Suprapubic skin (tissue), 4 donors: Measurements from ENCODE around the gene TBC1D2B. TPM values are rescaled to one million over a fixed set of nuclear protein-coding genes. Genes with fewer than 3 reads are reported as not detected.

ENCODE experiments used
- DNase-seq, 2 donors: peaks; one replicate each; pipeline ENCODE4 v3.0.0-alpha.2; 2019; ENCODE audit warnings: low spot score in 2 of 2
- H3K27ac ChIP-seq: fragments of 200-600 bp; sonication (generic); one replicate; pipeline ENCODE4 v1.5.1; 2019
- H3K27me3 ChIP-seq: fragments of 200-600 bp; sonication (generic); one replicate; pipeline ENCODE4 v1.5.1; 2019
- H3K36me3 ChIP-seq: fragments of 200-600 bp; sonication (generic); one replicate; pipeline ENCODE4 v1.5.1; 2019
- H3K4me1 ChIP-seq: fragments of 200-600 bp; sonication (generic); one replicate; pipeline ENCODE4 v1.5.1; 2019
- H3K4me3 ChIP-seq: fragments of 200-600 bp; sonication (generic); one replicate; pipeline ENCODE4 v1.5.1; 2019; ENCODE audit warnings: mild to moderate bottlenecking
- H3K9me3 ChIP-seq: fragments of 200-600 bp; sonication (generic); one replicate; pipeline ENCODE4 v1.5.1; 2019
- EP300 ChIP-seq: sonication (generic); formaldehyde crosslinking; IDR thresholded peaks from one replicate; pipeline ENCODE4 v1.6.1; 2017; ENCODE audit warnings: antibody characterized with exemption
- POLR2A ChIP-seq, 2 donors: fragments of 450-650 bp; IDR thresholded peaks; one replicate each; pipeline ENCODE4 v1.6.1; 2017; ENCODE audit warnings: antibody characterized with exemption in 2 of 2, mild to moderate bottlenecking in 2 of 2, moderate library complexity in 2 of 2
- POLR2AphosphoS5 ChIP-seq, 3 donors: sonication (generic); formaldehyde crosslinking; IDR thresholded peaks; one replicate each; pipeline ENCODE4 v1.6.1; 2017; ENCODE audit warnings: antibody characterized with exemption in 3 of 3
- WGBS: methylation state at CpG from one replicate; pipeline ENCODE4 v1.1.5; 2018; 5-methylcytosine and 5-hydroxymethylcytosine counted together
- total RNA-seq, 4 donors: library from RNA; depleted of rRNA; stranded (reverse); fragments of >200 nt; gene quantifications; one replicate each; pipeline ENCODE4 v1.1.0, GENCODE V29; 2016
- TF ChIP-seq, protein P1 (sequence below), 2 donors: fragments of 200-600 bp in 1 of 2; fragments of 450-650 bp in 1 of 2; sonication (generic) in 1 of 2; IDR thresholded peaks; one replicate each; pipeline ENCODE4 v1.5.1; 2016 to 2019; ENCODE audit warnings: antibody characterized with exemption in 2 of 2, mild to moderate bottlenecking in 1 of 2, moderate library complexity in 1 of 2

The TBC1D2B gene
- total RNA-seq, 4 donors from 2014 or later: 27.9 to 126 (median 41.5) TPM

DNA sequence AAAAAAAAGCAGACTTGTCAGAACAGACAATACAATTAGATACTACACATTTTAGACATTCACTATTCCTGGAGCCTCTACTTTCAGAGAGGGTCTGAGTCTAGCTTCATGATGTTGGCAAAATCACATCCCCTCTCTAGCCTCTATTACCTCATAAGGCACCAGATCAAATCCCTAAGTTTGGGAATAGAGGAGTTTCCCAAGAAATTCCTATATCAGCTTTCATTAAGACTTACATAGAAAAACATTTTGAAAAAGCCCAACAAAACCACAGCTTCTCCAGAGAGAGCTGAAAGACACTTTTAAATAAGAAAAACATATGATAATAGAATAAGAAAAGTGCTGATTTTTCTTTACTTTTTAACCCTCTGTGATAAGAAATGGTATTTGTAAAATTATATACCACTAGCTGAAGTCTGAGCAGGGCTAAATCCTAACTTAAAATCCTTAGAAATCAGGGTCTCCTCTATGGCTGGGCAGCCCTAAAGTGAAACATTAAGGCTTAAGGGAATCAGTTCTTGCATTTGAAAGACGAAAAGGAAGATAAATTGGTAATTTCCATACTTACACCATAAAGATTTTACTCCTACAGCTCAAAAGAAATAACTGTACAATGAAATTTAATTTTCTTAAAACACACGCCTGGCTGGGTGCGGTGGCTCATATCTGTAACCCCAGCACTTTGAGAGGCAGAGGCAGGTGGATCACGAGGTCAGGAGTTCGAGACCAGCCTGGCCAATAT lies 4.3 kb downstream of the TBC1D2B start:
- Histone ChIP-seq H3K4me1 (peaks cover 90% of the 10 kb centered on the region), H3K9me3 (no peaks in the 10 kb centered on the region), H3K4me3 (no peak overlapping the region), H3K27me3 (no peaks in the 10 kb centered on the region), H3K27ac (peak overlapping the region; percentile 62), H3K36me3 (no peaks in the 10 kb centered on the region)
- TF ChIP-seq, protein P1, sequence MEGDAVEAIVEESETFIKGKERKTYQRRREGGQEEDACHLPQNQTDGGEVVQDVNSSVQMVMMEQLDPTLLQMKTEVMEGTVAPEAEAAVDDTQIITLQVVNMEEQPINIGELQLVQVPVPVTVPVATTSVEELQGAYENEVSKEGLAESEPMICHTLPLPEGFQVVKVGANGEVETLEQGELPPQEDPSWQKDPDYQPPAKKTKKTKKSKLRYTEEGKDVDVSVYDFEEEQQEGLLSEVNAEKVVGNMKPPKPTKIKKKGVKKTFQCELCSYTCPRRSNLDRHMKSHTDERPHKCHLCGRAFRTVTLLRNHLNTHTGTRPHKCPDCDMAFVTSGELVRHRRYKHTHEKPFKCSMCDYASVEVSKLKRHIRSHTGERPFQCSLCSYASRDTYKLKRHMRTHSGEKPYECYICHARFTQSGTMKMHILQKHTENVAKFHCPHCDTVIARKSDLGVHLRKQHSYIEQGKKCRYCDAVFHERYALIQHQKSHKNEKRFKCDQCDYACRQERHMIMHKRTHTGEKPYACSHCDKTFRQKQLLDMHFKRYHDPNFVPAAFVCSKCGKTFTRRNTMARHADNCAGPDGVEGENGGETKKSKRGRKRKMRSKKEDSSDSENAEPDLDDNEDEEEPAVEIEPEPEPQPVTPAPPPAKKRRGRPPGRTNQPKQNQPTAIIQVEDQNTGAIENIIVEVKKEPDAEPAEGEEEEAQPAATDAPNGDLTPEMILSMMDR (IDR thresholded peaks at IDR 0.05): no peak
- TF ChIP-seq POLR2AphosphoS5 (IDR thresholded peaks at IDR 0.05): no peak
- no peak for TF ChIP-seq POLR2A (IDR thresholded peaks at IDR 0.05)
- no peak for TF ChIP-seq EP300
- 74% methylated on average over 5 of the region's 5 CpGs for WGBS
- no peak for DNase-seq

DNA sequence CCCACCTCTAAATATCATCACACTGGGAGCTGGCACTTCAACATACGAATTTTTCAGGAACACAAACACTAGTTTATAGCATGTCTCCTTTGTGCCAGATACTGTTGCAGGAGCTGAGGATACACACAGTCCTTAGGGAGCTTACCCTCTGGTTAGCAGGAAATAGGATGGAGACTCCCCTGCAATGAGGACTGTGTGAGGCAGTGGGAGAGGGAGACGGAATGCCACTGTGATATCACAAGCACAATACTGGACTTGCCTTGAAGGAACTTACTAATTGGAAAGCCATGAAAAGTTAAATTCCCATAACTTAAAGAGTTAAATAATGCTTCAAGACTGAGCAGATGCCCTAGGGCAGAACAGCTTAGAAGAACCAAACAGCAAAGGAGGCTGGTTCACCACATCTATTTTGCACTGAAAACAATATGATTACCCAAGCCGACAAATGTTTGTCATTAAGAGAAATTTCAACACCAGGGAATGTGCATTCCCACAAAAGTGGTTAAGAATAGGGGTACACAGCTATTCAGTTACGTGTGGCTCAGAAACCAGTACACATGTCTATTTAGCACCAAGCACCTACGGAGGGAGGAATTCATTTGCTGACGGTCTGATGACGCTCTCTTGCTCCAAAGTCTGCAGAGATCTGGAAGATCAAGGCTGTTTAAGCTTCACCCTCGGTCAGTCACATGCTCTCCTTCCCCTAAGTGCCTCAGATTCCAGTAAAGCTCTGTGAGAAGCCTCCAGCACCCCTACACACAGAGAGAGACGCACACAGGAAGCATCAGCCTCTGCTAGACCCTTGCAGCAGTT lies 5.2 kb downstream of the TBC1D2B start:
- Histone ChIP-seq H3K4me1 (peaks cover 94% of the 10 kb centered on the region), H3K4me3 (no peak overlapping the region), H3K27ac (peak overlapping the region; percentile 62), H3K9me3 (no peaks in the 10 kb centered on the region), H3K36me3 (no peaks in the 10 kb centered on the region), H3K27me3 (no peaks in the 10 kb centered on the region)
- 41% methylated on average over 9 of the region's 9 CpGs for WGBS
- DNase-seq: peak in 1 of 2 donors; percentile 70
- no peak for TF ChIP-seq EP300
- peak in 1 of 2 donors; percentile 52 for TF ChIP-seq POLR2A (IDR thresholded peaks at IDR 0.05)
- peak in 2 of 3 donors; percentile 41 to 63 for TF ChIP-seq POLR2AphosphoS5 (IDR thresholded peaks at IDR 0.05)

DNA sequence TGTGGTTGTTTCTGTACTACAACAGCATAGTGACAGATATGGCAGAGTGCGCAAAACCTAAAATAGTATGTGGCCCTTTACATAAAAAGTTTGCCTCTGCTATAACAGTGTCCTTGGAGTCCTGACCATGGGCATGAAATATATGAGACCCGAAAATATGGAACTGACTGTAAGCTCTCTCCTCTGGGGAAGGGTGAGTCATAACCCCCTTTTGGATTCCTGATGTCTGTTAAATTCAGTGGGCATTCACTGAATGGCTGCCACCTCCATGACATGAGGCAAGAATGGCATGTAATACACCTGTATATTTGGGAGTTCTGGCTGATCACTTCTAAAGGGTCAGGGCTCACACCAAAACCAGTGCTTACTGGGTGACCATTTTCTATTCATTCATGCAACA lies 6.1 kb downstream of the TBC1D2B start:
- Histone ChIP-seq H3K9me3 (no peaks in the 10 kb centered on the region), H3K27ac (peak overlapping the region; percentile 62), H3K27me3 (no peaks in the 10 kb centered on the region), H3K4me1 (peaks cover 96% of the 10 kb centered on the region), H3K4me3 (no peak overlapping the region), H3K36me3 (no peaks in the 10 kb centered on the region)
- no peak for DNase-seq
- TF ChIP-seq POLR2A (IDR thresholded peaks at IDR 0.05) (no peak), EP300 (no peak), POLR2AphosphoS5 (IDR thresholded peaks at IDR 0.05) (no peak)
- TF ChIP-seq, protein P1 (IDR thresholded peaks at IDR 0.05): no peak
- 83% methylated on average over 2 of the region's 2 CpGs for WGBS

DNA sequence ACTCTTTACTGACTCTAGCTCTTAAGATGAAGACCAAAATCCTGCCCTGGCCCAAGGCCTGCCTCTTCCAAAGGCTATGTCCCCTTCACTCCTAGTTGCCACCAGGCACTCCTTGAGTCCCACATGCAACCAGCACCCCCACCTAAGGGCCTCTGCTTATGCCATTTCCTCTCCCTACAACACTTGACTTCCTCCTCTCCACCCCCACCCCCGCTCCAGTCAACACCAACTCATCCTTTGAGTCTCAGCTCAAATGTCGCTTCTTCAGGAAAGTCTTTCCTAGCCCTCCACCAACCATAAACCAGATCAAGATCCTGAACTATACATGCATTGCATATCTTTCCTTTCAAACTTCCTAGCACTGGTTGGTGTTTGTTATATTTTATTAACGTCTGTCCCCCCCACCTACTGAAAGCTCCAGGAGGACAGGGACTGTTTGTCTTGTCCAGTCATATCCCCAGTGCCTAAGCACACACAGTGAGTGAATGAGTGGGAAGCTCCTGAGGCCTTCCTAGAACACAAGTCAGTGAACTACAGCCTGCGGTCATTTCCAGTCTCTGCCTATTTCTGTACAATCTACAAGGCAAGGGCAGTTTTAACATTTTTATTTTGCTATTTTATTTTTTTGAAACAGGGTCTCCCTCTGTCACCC lies 7.3 kb downstream of the TBC1D2B start:
- Histone ChIP-seq H3K4me3 (no peak overlapping the region), H3K27ac (peak overlapping the region; percentile 72), H3K9me3 (no peaks in the 10 kb centered on the region), H3K4me1 (peaks cover 96% of the 10 kb centered on the region), H3K27me3 (no peaks in the 10 kb centered on the region), H3K36me3 (no peaks in the 10 kb centered on the region)
- WGBS: 83% methylated on average over 4 of the region's 4 CpGs
- TF ChIP-seq POLR2A (IDR thresholded peaks at IDR 0.05) (no peak), POLR2AphosphoS5 (IDR thresholded peaks at IDR 0.05) (no peak), EP300 (no peak)
- TF ChIP-seq, protein P1 (IDR thresholded peaks at IDR 0.05): no peak
- DNase-seq: peak in 1 of 2 donors; percentile 60

DNA sequence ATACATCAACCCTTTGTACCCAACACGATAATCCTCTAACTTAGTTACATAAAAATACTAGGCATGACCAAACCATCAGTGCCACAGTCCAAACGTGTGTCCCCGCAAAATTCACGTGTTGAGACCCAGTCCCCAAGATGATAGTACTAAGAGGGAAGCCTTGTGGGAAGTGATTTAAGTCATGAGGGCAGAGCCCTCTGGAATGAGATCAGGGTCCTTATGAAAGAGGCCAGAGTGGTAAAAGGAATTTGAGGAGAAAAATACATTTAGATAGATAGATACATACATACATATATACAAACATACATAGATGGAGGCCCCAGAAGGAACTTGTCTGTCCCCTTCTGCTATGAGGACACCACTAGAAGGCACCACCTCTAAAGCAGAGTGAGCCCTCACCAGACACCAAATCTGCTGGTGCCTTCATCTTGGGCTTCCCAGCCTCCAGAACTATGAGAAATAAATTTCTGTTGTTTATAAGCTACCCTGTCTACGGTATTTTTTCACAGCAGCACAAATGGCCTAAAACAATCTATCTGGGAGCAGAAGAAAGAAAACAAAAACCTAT lies 8.0 kb downstream of the TBC1D2B start:
- Histone ChIP-seq H3K4me3 (no peak overlapping the region), H3K27me3 (no peaks in the 10 kb centered on the region), H3K27ac (peak overlapping the region; percentile 72), H3K9me3 (no peaks in the 10 kb centered on the region), H3K4me1 (peaks cover 96% of the 10 kb centered on the region), H3K36me3 (no peaks in the 10 kb centered on the region)
- TF ChIP-seq POLR2A (IDR thresholded peaks at IDR 0.05) (no peak), EP300 (no peak)
- 57% methylated on average over 5 of the region's 5 CpGs for WGBS
- DNase-seq: no peak
